Measurements from ENCODE around the gene PHF24. TPM values are rescaled to one million over a fixed set of nuclear protein-coding genes. Genes with fewer than 3 reads are reported as not detected.

The PHF24 gene
- total and polyA plus RNA-seq, 2 of the 13 experiments (the other 11 are each of a cell fraction or from before 2014, with no cell fraction given) = 0.05 TPM; not detected in 1

DNA sequence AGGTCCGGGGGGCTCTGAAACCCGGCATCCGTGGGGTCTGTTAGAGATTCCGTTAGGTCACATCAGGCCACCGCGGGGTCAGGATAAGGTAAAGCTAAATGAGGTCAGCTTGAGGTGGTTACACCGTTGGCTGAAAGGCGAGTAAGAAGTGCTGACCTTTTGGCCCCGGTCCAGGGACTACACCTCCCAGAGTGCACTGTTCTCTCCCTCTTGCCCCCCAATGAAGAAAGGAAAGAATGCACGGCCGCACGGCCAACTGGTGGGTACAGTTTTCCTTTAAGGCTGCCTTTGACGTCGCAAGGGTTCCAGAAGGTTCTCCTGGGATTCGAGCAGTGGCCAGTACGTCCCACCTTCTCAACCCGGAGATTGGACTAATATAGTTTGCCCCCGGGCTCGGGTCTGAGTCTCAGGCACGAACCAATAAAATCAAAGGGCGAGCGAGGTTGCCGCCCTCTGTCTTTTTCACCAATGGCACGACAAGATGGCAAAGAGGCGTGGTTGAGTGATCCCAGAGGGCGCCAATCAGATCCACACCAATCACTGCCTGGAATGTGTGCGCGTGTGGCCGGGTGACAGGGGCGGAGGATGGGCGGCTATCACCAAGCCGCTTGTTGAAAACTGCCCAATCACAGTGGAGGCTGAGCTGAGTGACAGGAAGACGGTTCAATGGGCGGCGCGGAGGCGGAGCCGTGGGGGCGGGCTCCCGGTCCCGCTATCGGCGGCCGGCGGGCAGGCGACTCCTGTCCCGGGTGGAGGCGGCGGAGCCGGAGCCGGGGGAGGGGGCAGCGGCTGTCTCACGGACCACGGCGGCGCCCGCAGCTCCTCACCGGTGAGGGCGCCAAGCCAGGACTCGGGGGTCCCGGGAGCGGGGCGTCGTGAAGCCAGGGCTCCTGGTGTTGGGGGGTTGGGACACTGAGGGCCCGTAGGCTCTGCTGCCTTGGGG, 31.2 kb downstream of the PHF24 start, which contains the start of gene DNAJB5 (continued):
- no peak for TF ChIP-seq ATF7 (IDR thresholded peaks at IDR 0.05)
- no peak for TF ChIP-seq ATF7 (CRISPR knock-in tag; IDR thresholded peaks at IDR 0.05)
- TF ChIP-seq, protein P1, sequence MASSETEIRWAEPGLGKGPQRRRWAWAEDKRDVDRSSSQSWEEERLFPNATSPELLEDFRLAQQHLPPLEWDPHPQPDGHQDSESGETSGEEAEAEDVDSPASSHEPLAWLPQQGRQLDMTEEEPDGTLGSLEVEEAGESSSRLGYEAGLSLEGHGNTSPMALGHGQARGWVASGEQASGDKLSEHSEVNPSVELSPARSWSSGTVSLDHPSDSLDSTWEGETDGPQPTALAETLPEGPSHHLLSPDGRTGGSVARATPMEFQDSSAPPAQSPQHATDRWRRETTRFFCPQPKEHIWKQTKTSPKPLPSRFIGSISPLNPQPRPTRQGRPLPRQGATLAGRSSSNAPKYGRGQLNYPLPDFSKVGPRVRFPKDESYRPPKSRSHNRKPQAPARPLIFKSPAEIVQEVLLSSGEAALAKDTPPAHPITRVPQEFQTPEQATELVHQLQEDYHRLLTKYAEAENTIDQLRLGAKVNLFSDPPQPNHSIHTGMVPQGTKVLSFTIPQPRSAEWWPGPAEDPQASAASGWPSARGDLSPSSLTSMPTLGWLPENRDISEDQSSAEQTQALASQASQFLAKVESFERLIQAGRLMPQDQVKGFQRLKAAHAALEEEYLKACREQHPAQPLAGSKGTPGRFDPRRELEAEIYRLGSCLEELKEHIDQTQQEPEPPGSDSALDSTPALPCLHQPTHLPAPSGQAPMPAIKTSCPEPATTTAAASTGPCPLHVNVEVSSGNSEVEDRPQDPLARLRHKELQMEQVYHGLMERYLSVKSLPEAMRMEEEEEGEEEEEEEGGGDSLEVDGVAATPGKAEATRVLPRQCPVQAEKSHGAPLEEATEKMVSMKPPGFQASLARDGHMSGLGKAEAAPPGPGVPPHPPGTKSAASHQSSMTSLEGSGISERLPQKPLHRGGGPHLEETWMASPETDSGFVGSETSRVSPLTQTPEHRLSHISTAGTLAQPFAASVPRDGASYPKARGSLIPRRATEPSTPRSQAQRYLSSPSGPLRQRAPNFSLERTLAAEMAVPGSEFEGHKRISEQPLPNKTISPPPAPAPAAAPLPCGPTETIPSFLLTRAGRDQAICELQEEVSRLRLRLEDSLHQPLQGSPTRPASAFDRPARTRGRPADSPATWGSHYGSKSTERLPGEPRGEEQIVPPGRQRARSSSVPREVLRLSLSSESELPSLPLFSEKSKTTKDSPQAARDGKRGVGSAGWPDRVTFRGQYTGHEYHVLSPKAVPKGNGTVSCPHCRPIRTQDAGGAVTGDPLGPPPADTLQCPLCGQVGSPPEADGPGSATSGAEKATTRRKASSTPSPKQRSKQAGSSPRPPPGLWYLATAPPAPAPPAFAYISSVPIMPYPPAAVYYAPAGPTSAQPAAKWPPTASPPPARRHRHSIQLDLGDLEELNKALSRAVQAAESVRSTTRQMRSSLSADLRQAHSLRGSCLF (CRISPR knock-in tag; IDR thresholded peaks at IDR 0.05; ENCODE audit: borderline replicate concordance) = no peak
- TF ChIP-seq ZNF33B (CRISPR knock-in tag; IDR thresholded peaks at IDR 0.05) = no peak
- TF ChIP-seq ZNF337 (CRISPR knock-in tag; IDR thresholded peaks at IDR 0.05; ENCODE audit: borderline replicate concordance, low read depth) = no peak
- TF ChIP-seq, protein P2, sequence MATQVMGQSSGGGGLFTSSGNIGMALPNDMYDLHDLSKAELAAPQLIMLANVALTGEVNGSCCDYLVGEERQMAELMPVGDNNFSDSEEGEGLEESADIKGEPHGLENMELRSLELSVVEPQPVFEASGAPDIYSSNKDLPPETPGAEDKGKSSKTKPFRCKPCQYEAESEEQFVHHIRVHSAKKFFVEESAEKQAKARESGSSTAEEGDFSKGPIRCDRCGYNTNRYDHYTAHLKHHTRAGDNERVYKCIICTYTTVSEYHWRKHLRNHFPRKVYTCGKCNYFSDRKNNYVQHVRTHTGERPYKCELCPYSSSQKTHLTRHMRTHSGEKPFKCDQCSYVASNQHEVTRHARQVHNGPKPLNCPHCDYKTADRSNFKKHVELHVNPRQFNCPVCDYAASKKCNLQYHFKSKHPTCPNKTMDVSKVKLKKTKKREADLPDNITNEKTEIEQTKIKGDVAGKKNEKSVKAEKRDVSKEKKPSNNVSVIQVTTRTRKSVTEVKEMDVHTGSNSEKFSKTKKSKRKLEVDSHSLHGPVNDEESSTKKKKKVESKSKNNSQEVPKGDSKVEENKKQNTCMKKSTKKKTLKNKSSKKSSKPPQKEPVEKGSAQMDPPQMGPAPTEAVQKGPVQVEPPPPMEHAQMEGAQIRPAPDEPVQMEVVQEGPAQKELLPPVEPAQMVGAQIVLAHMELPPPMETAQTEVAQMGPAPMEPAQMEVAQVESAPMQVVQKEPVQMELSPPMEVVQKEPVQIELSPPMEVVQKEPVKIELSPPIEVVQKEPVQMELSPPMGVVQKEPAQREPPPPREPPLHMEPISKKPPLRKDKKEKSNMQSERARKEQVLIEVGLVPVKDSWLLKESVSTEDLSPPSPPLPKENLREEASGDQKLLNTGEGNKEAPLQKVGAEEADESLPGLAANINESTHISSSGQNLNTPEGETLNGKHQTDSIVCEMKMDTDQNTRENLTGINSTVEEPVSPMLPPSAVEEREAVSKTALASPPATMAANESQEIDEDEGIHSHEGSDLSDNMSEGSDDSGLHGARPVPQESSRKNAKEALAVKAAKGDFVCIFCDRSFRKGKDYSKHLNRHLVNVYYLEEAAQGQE (IDR thresholded peaks at IDR 0.05; ENCODE audit: borderline replicate concordance in 1 of 2, low read depth in 1 of 2, low read length in 2 of 2) = no peak; a peak in 1 of 4 replicates
- TF ChIP-seq ZNF354B (CRISPR knock-in tag; IDR thresholded peaks at IDR 0.05) = no peak
- TF ChIP-seq NCOA1 (CRISPR knock-in tag; IDR thresholded peaks at IDR 0.05) = no peak
- TF ChIP-seq YEATS4 (CRISPR knock-in tag; IDR thresholded peaks at IDR 0.05; ENCODE audit: borderline replicate concordance) = peak; percentile 39; the same call in 1 of the 2 replicates
- TF ChIP-seq, protein P3, sequence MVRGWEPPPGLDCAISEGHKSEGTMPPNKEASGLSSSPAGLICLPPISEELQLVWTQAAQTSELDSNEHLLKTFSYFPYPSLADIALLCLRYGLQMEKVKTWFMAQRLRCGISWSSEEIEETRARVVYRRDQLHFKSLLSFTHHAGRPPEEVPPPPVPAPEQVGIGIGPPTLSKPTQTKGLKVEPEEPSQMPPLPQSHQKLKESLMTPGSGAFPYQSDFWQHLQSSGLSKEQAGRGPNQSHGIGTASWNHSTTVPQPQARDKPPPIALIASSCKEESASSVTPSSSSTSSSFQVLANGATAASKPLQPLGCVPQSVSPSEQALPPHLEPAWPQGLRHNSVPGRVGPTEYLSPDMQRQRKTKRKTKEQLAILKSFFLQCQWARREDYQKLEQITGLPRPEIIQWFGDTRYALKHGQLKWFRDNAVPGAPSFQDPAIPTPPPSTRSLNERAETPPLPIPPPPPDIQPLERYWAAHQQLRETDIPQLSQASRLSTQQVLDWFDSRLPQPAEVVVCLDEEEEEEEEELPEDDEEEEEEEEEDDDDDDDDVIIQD (CRISPR knock-in tag; IDR thresholded peaks at IDR 0.05; ENCODE audit: low read depth) = no peak
- TF ChIP-seq ZNF326 (CRISPR knock-in tag; IDR thresholded peaks at IDR 0.05; ENCODE audit: borderline replicate concordance) = no peak
- no peak for TF ChIP-seq ZBTB3 (CRISPR knock-in tag; IDR thresholded peaks at IDR 0.05; ENCODE audit: borderline replicate concordance, low read depth)
- no peak for TF ChIP-seq PHB2 (IDR thresholded peaks at IDR 0.05; ENCODE audit: partially characterized antibody)
- no peak for TF ChIP-seq TSC22D2 (CRISPR knock-in tag; IDR thresholded peaks at IDR 0.05; ENCODE audit: borderline replicate concordance)
- TF ChIP-seq NFYB (CRISPR knock-in tag; IDR thresholded peaks at IDR 0.05) = peak; percentile 95
- no peak for TF ChIP-seq ZBTB38 (CRISPR knock-in tag; IDR thresholded peaks at IDR 0.05)
- TF ChIP-seq ZNF484 (CRISPR knock-in tag; IDR thresholded peaks at IDR 0.05; ENCODE audit: borderline replicate concordance, low read depth) = no peak
- no peak for TF ChIP-seq SP140L (CRISPR knock-in tag; IDR thresholded peaks at IDR 0.05; ENCODE audit: borderline replicate concordance)
- TF ChIP-seq CC2D1A (CRISPR knock-in tag; IDR thresholded peaks at IDR 0.05) = no peak
